Vagina (tissue), 2 donors: Measurements from ENCODE around the gene OTULIN.

Experiments
- POLR2A ChIP-seq, 2 donors: fragments of 450-650 bp; IDR thresholded peaks; one replicate each; pipeline ENCODE4 v1.6.1; 2017; ENCODE audit warnings: antibody characterized with exemption in 2 of 2, mild to moderate bottlenecking in 2 of 2, moderate library complexity in 2 of 2
- TF ChIP-seq, protein P1 (sequence below), 3 experiments: fragments of 450-650 bp in 2 of 3; fragments of 200-600 bp in 1 of 3; sonication (generic) in 1 of 3; IDR thresholded peaks; one replicate each; pipeline ENCODE4 v1.5.1; 2017 to 2019; ENCODE audit warnings: antibody characterized with exemption in 3 of 3, mild to moderate bottlenecking in 2 of 3, moderate library complexity in 2 of 3

DNA sequence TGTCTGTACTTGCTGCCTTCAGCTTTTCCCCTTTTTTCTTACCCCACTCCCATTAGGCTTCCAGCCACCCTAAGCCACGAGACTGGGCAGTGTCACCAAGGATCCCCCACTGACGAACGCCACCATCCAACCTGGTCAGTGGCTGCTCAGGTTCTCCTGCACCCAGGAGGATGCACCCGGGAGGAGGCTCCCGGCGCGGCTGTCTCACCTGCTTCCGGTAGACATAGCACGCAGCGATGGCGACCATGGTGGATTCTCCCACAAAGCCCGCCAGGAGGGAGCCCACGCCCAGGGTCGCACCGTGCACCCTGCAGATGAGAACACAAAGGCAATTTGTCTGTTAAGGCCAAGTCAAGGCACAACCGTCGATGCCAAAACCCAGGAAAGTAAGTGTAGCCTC lies 48.1 kb downstream of the OTULIN start:
- TF ChIP-seq, protein P1, sequence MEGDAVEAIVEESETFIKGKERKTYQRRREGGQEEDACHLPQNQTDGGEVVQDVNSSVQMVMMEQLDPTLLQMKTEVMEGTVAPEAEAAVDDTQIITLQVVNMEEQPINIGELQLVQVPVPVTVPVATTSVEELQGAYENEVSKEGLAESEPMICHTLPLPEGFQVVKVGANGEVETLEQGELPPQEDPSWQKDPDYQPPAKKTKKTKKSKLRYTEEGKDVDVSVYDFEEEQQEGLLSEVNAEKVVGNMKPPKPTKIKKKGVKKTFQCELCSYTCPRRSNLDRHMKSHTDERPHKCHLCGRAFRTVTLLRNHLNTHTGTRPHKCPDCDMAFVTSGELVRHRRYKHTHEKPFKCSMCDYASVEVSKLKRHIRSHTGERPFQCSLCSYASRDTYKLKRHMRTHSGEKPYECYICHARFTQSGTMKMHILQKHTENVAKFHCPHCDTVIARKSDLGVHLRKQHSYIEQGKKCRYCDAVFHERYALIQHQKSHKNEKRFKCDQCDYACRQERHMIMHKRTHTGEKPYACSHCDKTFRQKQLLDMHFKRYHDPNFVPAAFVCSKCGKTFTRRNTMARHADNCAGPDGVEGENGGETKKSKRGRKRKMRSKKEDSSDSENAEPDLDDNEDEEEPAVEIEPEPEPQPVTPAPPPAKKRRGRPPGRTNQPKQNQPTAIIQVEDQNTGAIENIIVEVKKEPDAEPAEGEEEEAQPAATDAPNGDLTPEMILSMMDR (IDR thresholded peaks at IDR 0.05) = no peak
- no peak for TF ChIP-seq POLR2A (IDR thresholded peaks at IDR 0.05)
